Measurements from ENCODE around the gene VSIG4.
"Not testable (repeated sequence)": the region's sequence is repeated elsewhere in the genome, so short reads cannot be mapped to it uniquely, and the experiment has no call there.

Gene VSIG4

GRCh38 chrX:66039944-66040343 lies at the start of gene VSIG4:
TSS of gene VSIG4 (minus strand) at chrX:66040080. CDS start at chrX:66039998, 82 bp downstream.
- DNase-seq (ENCODE audit: low spot score) = no peak

GRCh38 chrX:66076801-66077200 lies 36.9 kb upstream of the VSIG4 start:
- DNase-seq (ENCODE audit: low spot score) = no peak

GRCh38 chrX:66074920-66075879 lies 35.3 kb upstream of the VSIG4 start:
- no peak for DNase-seq (ENCODE audit: low spot score)

- DNase-seq (ENCODE audit: low spot score) = no peak
Measured at GRCh38 chrX:66071126-66071525, 31.2 kb upstream of the VSIG4 start.

- DNase-seq (ENCODE audit: low spot score) = no peak
Measured at GRCh38 chrX:66064261-66064660, 24.4 kb upstream of the VSIG4 start.

GRCh38 chrX:66057019-66057418 lies 17.1 kb upstream of the VSIG4 start:
- DNase-seq (ENCODE audit: low spot score) = not testable (repeated sequence)

- no peak for DNase-seq (ENCODE audit: low spot score)
Measured at GRCh38 chrX:66054978-66055377, 15.1 kb upstream of the VSIG4 start.

- DNase-seq (ENCODE audit: low spot score) = no peak
Measured at GRCh38 chrX:66053414-66053813, 13.5 kb upstream of the VSIG4 start.

GRCh38 chrX:66051980-66052379 lies 12.1 kb upstream of the VSIG4 start:
- no peak for DNase-seq (ENCODE audit: low spot score)

GRCh38 chrX:66050140-66050569 lies 10.3 kb upstream of the VSIG4 start:
- DNase-seq (ENCODE audit: low spot score) = no peak

GRCh38 chrX:66049056-66049455 lies 9.2 kb upstream of the VSIG4 start:
- DNase-seq (ENCODE audit: low spot score) = no peak

- DNase-seq (ENCODE audit: low spot score) = no peak
Measured at GRCh38 chrX:66046612-66047235, 6.8 kb upstream of the VSIG4 start.

- no peak for DNase-seq (ENCODE audit: low spot score)
Measured at GRCh38 chrX:66045894-66046293, 6.0 kb upstream of the VSIG4 start.

GRCh38 chrX:66043584-66043983 lies 3.7 kb upstream of the VSIG4 start:
- no peak for DNase-seq (ENCODE audit: low spot score)

- no peak for DNase-seq (ENCODE audit: low spot score)
Measured at GRCh38 chrX:66042307-66043077, 2.6 kb upstream of the VSIG4 start.

GRCh38 chrX:66038115-66038514 lies 1.8 kb downstream of the VSIG4 start:
- DNase-seq (ENCODE audit: low spot score) = no peak

- no peak for DNase-seq (ENCODE audit: low spot score)
Measured at GRCh38 chrX:66036231-66036630, 3.6 kb downstream of the VSIG4 start.

- DNase-seq (ENCODE audit: low spot score) = no peak
Measured at GRCh38 chrX:66035667-66036066, 4.2 kb downstream of the VSIG4 start.

- DNase-seq (ENCODE audit: low spot score) = no peak
Measured at GRCh38 chrX:66030505-66031317, 9.2 kb downstream of the VSIG4 start.

- no peak for DNase-seq (ENCODE audit: low spot score)
Measured at GRCh38 chrX:66028936-66029335, 10.9 kb downstream of the VSIG4 start.

GRCh38 chrX:66024570-66024969 lies 15.3 kb downstream of the VSIG4 start:
- no peak for DNase-seq (ENCODE audit: low spot score)

GRCh38 chrX:66024092-66024467 lies 15.8 kb downstream of the VSIG4 start:
- no peak for DNase-seq (ENCODE audit: low spot score)

Data from ecto neural progenitor cell (in vitro differentiated cells).